GM19035 (cell line): ENCODE data around the gene ZNF565.
"Not testable (repeated sequence)": the region's sequence is repeated elsewhere in the genome, so short reads cannot be mapped to it uniquely, and the experiment has no call there.

Experiments used
- ATAC-seq: cut with Tn5 transposase; IDR thresholded peaks from one replicate; pipeline ENCODE4 v1.9.1; 2021; ENCODE audit not compliant: unreplicated experiment

The ZNF565 gene

GRCh38 chr19:36214386-36215275, at the start of gene ZNF565, which contains the start of gene ZNF146:
TSS of gene ZNF565 (minus strand) at chr19:36214665. CDS start at chr19:36201985, 12,680 bp downstream.
TSS of gene ZNF146 (plus strand) at chr19:36215106. CDS start at chr19:36236441, 21,335 bp downstream.
- peak; percentile 89 for ATAC-seq

GRCh38 chr19:36259211-36259610, 44.7 kb upstream of the ZNF565 start:
- ATAC-seq: no peak

DNA sequence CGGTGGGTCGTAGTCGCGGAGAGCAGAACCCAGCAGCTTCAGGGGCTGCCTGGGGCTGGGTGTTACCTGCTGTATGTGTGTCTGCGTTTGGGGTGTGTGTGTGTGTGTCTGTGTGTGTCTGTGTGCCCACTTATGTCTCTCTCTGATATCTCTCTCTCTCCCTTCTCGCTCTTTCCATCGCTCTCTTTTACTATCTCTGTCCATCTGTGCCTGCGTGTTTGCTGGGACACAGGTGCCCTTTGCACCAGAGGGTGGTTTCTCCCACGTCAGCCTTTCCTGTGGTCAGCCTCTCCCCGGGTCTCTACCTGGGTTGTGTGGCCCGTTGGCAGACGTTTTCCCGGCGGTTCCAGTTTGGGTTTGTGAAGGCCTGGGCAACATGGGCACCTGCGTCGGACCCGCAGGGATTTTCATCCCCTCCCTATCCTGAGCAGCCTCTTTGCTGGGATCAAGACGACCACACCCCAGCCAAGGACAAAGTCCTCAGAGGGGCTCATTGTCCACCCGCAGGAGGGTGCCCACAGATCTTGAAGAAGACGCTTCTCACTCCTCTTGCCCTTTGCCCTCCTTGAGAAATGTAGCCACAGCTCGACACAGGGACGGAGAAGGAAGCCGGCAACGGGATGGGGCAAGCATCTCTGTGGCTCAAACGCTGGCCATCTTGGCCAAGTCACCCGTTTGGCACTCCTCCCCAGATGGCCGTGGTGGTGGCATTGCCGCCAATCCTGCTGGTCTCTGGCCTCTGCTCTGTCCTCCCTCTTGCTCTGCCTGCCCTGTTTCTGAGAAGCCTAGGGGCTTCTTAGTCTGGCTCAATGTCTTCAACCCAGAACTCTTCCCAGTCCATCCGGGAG, 43.8 kb upstream of the ZNF565 start:
- ATAC-seq: no peak

GRCh38 chr19:36257520-36257876, 43.0 kb upstream of the ZNF565 start:
- ATAC-seq: no peak

DNA sequence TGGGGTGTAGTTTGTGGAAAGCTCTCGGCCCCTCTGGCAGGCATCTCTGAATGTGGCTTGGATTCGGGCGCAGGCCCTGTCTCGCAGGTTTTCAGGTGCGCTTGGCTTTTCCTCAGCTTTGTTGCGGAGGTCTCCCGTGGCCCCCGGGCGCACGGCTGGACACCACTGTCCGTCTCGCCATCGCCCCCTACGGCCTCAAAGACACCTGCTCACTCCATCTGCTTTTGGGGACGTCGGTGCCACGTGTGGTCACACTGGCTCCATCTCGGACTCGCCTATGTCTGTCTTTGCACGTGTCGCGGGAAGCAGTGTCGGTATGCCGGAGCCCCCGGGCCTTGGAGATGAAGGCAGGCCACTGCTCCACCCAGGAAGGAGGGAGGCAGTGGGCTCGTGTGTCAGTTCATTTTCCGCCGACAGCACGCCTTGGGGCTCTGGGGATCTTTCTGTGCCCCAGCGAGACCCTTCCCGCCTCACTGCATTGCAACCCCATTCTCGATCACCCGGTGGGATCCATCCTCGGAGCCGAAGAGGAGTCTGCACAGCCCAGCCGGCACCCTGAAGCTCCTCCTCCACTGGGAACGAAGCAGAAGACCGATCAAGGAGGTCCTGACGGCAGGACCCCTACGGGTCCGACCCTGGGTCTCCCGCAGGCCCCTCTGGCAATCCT, 42.5 kb upstream of the ZNF565 start:
- ATAC-seq: no peak

DNA sequence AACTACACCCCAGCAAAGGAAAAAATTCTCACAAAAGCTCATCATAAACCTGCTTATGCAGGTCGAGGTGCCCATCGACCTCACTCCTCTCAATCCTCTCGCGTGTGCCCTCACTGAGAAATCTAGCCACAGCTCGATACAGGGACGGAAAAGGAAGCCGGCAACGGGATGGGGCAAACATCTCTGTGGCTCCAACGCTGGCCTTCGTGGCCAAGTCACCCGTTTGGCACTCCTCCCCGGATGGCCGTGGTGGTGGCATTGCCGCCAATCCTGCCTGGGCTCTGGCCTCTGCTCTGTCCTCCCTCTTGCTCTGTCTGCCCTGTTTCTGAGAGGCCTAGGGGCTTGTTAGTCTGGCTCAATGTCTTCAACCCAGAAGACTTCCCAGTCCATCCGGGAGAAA, 41.6 kb upstream of the ZNF565 start:
- ATAC-seq: no peak

DNA sequence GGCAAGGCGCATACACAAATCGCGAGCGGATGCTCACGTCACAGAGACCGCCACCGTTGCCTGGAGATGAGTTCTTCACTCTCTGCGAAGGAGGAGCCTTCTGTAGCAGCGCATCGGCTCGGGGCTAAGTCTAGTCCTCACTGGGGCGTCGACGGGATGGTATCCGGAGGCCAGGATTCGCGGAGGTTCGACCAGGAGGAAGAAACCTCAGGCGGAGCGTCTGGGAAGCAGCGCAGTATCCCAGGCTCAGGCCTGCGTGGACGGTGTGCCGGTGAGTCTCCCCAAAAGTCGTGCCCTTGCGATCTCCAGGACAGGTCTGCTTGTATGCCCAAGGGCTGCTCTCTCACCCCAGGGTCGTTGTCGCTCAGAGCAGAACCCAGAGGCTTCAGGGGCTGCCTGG, 40.9 kb upstream of the ZNF565 start:
- ATAC-seq: no peak

DNA sequence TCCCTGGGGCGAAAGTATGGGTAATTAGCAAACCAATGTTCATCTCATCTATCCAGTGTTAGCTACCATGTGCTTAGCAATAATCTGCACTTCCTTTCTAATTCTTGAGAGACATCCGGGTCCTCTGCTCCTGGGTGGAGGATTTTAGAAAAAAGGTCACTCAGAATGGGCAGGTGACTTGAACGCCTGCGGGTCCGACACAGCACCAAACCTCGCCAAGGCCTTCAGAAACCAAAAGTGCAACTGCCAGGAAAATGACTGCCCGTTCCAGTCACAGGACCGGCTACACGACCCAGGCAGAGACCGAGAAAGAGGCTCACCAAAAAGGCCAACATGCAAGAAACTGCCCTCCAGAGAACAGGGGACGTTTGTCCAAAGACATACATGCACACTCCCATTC, 40.4 kb upstream of the ZNF565 start:
- no peak for ATAC-seq

GRCh38 chr19:36252047-36252446, 37.6 kb upstream of the ZNF565 start:
- ATAC-seq: no peak

DNA sequence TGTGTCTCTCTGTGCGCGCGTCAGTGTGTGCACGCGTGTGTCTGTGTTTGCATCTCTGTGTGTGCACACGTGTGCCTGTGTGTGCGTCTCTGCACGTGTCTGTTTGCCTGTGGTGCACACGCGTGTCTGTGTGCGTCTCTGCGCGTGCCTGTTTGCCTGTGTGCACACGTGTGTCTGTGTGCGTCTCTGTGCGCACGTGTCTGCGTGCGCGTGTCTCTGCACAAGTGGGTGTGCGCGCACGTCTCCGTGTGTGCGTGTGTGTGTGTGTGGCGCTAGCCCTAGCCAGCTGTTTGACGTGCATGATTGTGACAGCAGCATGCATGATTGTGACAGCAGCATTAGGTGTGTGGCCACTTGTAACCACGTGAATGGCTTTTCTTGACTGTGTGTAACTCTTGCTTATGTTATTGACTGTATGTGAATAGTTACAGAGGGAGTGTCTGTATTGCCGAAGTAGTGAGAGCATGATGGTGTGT, 31.6 kb upstream of the ZNF565 start:
- no peak for ATAC-seq

DNA sequence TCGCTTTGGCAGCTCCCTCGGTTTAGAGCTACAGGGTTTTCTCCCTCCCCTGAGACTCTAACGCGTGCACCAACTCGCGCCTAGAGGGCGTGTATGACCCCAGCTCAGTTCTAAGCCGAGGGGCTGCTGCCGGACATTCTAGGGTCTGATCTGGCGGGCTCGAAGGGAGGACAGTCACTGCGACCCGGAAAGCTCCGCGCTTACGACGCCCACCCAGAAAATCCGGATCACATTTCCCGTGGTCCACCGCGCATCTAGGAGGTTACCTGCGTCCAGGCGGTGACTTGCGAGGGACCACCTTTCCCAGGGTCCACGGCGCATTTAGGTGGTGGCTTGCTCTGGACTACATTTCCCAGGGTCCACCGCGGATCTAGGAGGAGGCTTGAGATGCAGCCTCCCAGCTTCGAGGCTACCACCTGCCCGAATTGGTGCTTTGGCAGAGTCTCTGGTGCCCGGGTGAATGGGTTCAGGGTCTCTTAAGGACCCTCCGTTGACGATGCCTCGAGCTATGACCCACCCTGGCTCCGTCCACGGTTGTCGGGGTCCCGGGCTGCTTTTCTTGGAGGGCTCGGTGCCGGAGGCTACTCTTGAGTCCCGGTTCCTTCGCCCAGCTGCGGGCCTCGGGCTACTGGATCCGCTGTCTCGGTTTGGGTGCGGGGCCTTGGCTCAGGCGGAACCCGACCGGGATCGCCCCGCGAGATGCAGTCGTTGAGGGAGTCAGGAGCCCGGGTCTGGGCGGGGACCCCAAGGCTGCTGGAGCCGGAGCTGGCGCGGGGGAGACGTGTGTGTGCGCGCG, 30.9 kb upstream of the ZNF565 start:
- no peak for ATAC-seq

DNA sequence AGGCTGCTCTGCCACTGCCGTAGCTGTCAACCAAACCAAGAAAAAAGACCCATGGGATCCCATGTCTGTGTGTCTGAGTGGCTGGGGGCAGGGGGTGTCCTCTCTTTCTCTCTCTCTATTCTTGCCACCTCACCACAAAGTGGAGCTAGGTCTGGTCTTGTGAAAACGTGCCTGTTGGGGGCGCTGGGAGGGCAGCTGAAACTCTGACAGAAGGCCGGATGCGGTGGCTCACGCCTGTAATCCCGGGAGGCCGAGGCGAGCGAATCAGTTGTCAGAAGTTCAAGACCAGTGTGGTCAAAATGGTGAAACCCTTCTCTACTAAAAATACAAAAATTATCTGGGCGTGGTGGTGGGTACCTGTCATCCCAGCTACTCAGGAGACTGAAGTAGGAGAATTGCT, 29.6 kb upstream of the ZNF565 start:
- no peak for ATAC-seq

GRCh38 chr19:36236946-36237310, 22.5 kb upstream of the ZNF565 start:
- ATAC-seq: no peak

GRCh38 chr19:36236304-36236945, 22.0 kb upstream of the ZNF565 start:
- no peak for ATAC-seq

GRCh38 chr19:36233626-36234025, 19.2 kb upstream of the ZNF565 start:
- not testable (repeated sequence) for ATAC-seq

GRCh38 chr19:36225219-36225892, 10.9 kb upstream of the ZNF565 start:
- ATAC-seq: no peak

GRCh38 chr19:36222503-36222902, 8.0 kb upstream of the ZNF565 start:
- ATAC-seq: no peak

DNA sequence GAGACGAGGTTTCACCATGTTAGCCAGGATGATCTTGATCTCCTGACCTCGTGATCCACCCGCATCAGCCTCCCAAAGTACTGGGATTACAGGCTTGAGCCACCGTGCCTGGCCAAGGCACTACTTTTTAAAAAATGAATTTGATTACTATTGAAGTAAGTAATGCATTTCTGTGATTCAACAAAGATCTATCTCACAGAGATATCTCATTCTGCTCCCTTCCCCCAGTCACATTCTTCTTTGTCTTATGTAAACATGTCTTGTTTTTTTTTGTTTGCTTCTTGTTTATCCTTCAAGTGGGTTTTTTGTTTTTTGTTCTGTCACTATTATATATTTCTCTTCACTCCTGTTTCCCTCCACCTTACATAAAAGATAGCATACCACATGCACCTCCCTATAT, 7.0 kb upstream of the ZNF565 start:
- ATAC-seq: no peak
